Measurements from ENCODE around the gene STX4. TPM values are rescaled to one million over a fixed set of nuclear protein-coding genes. Genes with fewer than 3 reads are reported as not detected.
A peak's percentile ranks its signal among the peaks of the same experiment; 100 is the strongest.
"Not testable (repeated sequence)": the region's sequence is repeated elsewhere in the genome, so short reads cannot be mapped to it uniquely, and the experiment has no call there.

The STX4 gene
- total RNA-seq, 1 experiment from 2014 or later = 65.2 TPM

DNA sequence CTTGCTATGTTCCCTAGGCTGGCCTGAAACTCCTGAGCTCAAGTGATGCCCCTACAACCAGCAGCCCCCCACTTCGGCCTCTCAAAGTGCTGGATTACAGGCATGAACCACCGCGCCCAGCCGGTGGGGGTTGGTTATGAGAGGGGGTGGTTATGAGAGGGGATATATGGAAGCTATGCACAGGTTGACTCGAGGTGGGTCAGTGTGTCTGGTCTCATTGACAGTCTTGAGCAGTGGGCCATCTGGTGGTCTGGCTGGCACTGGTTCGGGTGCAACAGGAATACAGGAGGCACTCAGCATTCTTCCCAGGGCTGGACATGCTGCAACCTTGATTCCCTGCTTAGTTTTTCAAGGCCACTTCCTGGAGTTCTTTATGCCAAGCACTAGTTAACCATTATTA lies 17.3 kb upstream of the STX4 start:
- DNase-seq (ENCODE audit: low read depth, low spot score) (no peak), ATAC-seq (peak; percentile 57; the same call in 1 of the 2 replicates)
- intact Hi-C loops (cut with micrococcal nuclease; ENCODE audit: unreplicated experiment) (no loop called here), in situ Hi-C loops (cut with HindIII; ENCODE audit: low pct_unique_long_range_greater_than_20kb, low sequenced_read_pairs) (no loop called here)
- H3K4me1 ChIP-seq (ENCODE audit: control insufficient read depth, insufficient read depth, low read length) = no peaks in the 10 kb centered on the region
- no peak overlapping the region for H3K4me3 ChIP-seq (ENCODE audit: low read depth in 2 of 2, low read length in 2 of 2)
- no peaks in the 10 kb centered on the region for H3K9me3 ChIP-seq (ENCODE audit: control insufficient read depth, insufficient read depth, low read depth, low read length)
- no peaks in the 10 kb centered on the region for H3K27me3 ChIP-seq (ENCODE audit: control insufficient read depth, insufficient read depth, low read length)
- no TSS peak for BruUV-seq (replicated peaks)
- no peak overlapping the region for H3K27ac ChIP-seq (ENCODE audit: low read length)
- H3K36me3 ChIP-seq (ENCODE audit: control insufficient read depth, insufficient read depth, low read length) = no peaks in the 10 kb centered on the region
- POLR2A ChIA-PET = no interaction called here
- CTCF ChIA-PET = interaction anchor here (0.7 kb wide), 1 partner anchor 34 kb away, joined by 12 read pairs; no protein-coding TSS in a partner anchor
- TF ChIP-seq POLR2AphosphoS5 (IDR thresholded peaks at IDR 0.05; ENCODE audit: low read depth, low read length) = no peak
- TF ChIP-seq SIN3A (IDR thresholded peaks at IDR 0.05; ENCODE audit: borderline replicate concordance, insufficient read depth, low read depth, low read length) = no peak
- TF ChIP-seq, protein P1, sequence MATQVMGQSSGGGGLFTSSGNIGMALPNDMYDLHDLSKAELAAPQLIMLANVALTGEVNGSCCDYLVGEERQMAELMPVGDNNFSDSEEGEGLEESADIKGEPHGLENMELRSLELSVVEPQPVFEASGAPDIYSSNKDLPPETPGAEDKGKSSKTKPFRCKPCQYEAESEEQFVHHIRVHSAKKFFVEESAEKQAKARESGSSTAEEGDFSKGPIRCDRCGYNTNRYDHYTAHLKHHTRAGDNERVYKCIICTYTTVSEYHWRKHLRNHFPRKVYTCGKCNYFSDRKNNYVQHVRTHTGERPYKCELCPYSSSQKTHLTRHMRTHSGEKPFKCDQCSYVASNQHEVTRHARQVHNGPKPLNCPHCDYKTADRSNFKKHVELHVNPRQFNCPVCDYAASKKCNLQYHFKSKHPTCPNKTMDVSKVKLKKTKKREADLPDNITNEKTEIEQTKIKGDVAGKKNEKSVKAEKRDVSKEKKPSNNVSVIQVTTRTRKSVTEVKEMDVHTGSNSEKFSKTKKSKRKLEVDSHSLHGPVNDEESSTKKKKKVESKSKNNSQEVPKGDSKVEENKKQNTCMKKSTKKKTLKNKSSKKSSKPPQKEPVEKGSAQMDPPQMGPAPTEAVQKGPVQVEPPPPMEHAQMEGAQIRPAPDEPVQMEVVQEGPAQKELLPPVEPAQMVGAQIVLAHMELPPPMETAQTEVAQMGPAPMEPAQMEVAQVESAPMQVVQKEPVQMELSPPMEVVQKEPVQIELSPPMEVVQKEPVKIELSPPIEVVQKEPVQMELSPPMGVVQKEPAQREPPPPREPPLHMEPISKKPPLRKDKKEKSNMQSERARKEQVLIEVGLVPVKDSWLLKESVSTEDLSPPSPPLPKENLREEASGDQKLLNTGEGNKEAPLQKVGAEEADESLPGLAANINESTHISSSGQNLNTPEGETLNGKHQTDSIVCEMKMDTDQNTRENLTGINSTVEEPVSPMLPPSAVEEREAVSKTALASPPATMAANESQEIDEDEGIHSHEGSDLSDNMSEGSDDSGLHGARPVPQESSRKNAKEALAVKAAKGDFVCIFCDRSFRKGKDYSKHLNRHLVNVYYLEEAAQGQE (IDR thresholded peaks at IDR 0.05; ENCODE audit: insufficient read depth in 1 of 2, low read depth in 2 of 2, low read length in 1 of 2) = no peak
- TF ChIP-seq, protein P2, sequence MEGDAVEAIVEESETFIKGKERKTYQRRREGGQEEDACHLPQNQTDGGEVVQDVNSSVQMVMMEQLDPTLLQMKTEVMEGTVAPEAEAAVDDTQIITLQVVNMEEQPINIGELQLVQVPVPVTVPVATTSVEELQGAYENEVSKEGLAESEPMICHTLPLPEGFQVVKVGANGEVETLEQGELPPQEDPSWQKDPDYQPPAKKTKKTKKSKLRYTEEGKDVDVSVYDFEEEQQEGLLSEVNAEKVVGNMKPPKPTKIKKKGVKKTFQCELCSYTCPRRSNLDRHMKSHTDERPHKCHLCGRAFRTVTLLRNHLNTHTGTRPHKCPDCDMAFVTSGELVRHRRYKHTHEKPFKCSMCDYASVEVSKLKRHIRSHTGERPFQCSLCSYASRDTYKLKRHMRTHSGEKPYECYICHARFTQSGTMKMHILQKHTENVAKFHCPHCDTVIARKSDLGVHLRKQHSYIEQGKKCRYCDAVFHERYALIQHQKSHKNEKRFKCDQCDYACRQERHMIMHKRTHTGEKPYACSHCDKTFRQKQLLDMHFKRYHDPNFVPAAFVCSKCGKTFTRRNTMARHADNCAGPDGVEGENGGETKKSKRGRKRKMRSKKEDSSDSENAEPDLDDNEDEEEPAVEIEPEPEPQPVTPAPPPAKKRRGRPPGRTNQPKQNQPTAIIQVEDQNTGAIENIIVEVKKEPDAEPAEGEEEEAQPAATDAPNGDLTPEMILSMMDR (IDR thresholded peaks at IDR 0.05) = no peak
- TF ChIP-seq TCF7L2 (IDR thresholded peaks at IDR 0.05; ENCODE audit: low read depth, low read length) = no peak

DNA sequence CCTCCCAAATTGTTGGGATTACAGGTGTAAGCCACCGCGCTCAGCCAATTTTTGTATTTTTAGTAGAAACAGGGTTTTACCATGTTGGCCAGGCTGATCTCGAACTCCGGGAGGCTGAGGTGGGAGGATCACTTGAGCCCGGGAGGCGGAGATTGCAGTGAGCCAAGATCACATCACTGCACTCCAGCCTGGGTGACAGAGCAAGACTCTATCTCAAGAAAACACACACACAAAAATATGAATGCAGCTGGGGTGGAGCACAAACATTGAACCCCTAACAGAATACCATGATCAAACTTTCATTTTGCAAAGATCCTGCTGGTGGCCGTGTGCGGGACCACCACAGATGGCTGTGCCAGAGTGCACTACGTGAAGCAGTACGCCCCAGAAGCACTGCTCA lies 15.6 kb upstream of the STX4 start:
- H3K27ac ChIP-seq (ENCODE audit: low read length); ATAC-seq; H3K36me3 ChIP-seq (ENCODE audit: control insufficient read depth, insufficient read depth, low read length); H3K4me1 ChIP-seq (ENCODE audit: control insufficient read depth, insufficient read depth, low read length); POLR2A ChIA-PET; BruUV-seq (replicated peaks); CTCF ChIA-PET; H3K9me3 ChIP-seq (ENCODE audit: control insufficient read depth, insufficient read depth, low read depth, low read length); intact Hi-C loops (cut with micrococcal nuclease; ENCODE audit: unreplicated experiment); H3K27me3 ChIP-seq (ENCODE audit: control insufficient read depth, insufficient read depth, low read length); H3K4me3 ChIP-seq (ENCODE audit: low read depth in 2 of 2, low read length in 2 of 2); DNase-seq (ENCODE audit: low read depth, low spot score); in situ Hi-C loops (cut with HindIII; ENCODE audit: low pct_unique_long_range_greater_than_20kb, low sequenced_read_pairs): not testable (repeated sequence)

DNA sequence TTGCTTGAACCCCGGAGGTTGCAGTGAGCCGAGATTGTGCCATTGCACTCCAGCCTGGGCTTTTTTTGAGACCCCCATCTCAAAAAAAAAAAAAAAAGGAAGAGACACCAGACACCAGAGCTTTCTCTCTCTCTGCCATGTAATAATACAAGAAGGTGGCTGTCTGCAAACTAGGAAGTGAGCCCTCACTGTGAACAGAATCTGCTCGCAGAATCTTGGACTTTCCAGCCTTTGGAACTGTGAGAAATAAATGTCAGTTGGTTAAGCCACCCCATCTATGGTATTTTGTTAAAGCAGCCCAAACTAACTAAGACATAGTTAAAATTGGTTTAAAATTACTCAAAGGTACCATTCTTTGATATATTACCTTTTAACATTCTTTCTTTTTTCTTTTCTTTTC lies 12.8 kb upstream of the STX4 start:
- Histone ChIP-seq H3K4me3 (ENCODE audit: low read depth in 2 of 2, low read length in 2 of 2) (no peak overlapping the region), H3K27ac (ENCODE audit: low read length) (no peak overlapping the region), H3K36me3 (ENCODE audit: control insufficient read depth, insufficient read depth, low read length) (no peaks in the 10 kb centered on the region), H3K27me3 (ENCODE audit: control insufficient read depth, insufficient read depth, low read length) (no peaks in the 10 kb centered on the region), H3K9me3 (ENCODE audit: control insufficient read depth, insufficient read depth, low read depth, low read length) (no peaks in the 10 kb centered on the region), H3K4me1 (ENCODE audit: control insufficient read depth, insufficient read depth, low read length) (no peaks in the 10 kb centered on the region)
- ChIA-PET POLR2A (no interaction called here), CTCF (no interaction called here)
- intact Hi-C loops (cut with micrococcal nuclease; ENCODE audit: unreplicated experiment) (no loop called here), in situ Hi-C loops (cut with HindIII; ENCODE audit: low pct_unique_long_range_greater_than_20kb, low sequenced_read_pairs) (no loop called here)
- no peak for TF ChIP-seq POLR2AphosphoS5 (IDR thresholded peaks at IDR 0.05; ENCODE audit: low read depth, low read length)
- TF ChIP-seq, protein P1 (IDR thresholded peaks at IDR 0.05; ENCODE audit: insufficient read depth in 1 of 2, low read depth in 2 of 2, low read length in 1 of 2) = no peak
- TF ChIP-seq, protein P2 (IDR thresholded peaks at IDR 0.05) = no peak
- BruUV-seq (replicated peaks) = no TSS peak
- no peak for DNase-seq (ENCODE audit: low read depth, low spot score)
- no peak for ATAC-seq

Data from Panc1 (cell line).